Measurements from ENCODE around the gene CILP2. TPM values are rescaled to one million over a fixed set of nuclear protein-coding genes. Genes with fewer than 3 reads are reported as not detected.

CILP2 gene
- total and polyA plus RNA-seq, 9 of the 15 experiments (the other 6 are each of a cell fraction or from before 2014, with no cell fraction given): 0.04 to 0.35 (median 0.05) TPM; not detected in 2

DNA sequence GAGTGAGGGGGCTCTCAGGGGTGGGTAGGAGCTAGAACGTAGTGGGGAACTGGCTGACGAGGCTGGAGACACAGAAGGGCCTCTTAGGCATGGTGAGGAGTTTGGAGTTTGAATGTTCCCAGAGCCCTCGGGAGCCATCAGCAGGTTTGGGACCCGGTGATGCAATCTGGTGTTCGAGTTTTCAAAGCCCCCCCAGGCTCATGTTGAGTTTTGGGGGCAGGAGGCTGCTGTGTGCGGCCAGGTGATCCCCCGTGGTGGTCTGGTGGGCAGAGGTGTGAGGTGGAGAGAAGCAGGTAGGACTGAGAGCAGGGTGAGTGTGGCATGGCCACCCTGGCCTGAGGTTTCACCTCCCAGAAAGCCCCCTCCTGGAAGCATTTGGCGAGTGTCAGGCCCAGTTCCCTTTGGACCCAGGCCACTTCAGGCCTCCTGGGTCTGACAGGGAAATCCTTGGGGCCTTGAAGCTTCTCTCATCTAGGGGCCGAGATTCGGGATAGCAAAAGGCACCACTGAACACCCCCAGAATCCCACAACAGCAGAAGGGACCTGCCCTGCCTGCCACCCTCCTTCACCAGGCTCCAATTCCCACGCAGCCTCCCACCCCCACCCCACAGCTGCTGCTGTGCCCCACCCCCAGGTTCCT lies 8.2 kb upstream of the CILP2 start:
- Histone ChIP-seq H3K9ac (ENCODE audit: insufficient read depth in 1 of 2, low read depth in 2 of 2, low read length in 2 of 2) (no peak overlapping the region; a peak in 1 of 4 replicates), H3K79me2 (ENCODE audit: control insufficient read depth, insufficient read depth, low read length) (peaks cover 10% of the 10 kb centered on the region), H3K36me3 (ENCODE audit: control insufficient read depth, insufficient read depth, low read length) (peaks cover 46% of the 10 kb centered on the region), H3K9me1 (ENCODE audit: control insufficient read depth, insufficient read depth, low read length) (peaks cover 8% of the 10 kb centered on the region), H2AFZ (ENCODE audit: low read depth, low read length) (no peak overlapping the region), H3K4me1 (replicated peaks in 1 of 2; ENCODE audit: control insufficient read depth in 2 of 2, insufficient read depth in 2 of 2, low read length in 2 of 2) (peaks cover 5 to 39% of the 10 kb centered on the region in 2 experiments), H4K20me1 (replicated peaks; ENCODE audit: control insufficient read depth, insufficient read depth, low read length) (0 out of 2 replicates have a peak, but pooled peaks cover 10% of the 10 kb centered on the region), H3K9me3 (replicated peaks; ENCODE audit: control insufficient read depth, insufficient read depth, low read depth, low read length) (no peaks in the 10 kb centered on the region), H3K4me3 (no peak overlapping the region), H3K4me2 (ENCODE audit: insufficient read depth, low read length) (no peak overlapping the region), H3K27ac (ENCODE audit: extremely low read depth, low read depth, low read length) (no peak overlapping the region), H3K27me3 (ENCODE audit: control insufficient read depth in 2 of 2, insufficient read depth in 2 of 2, low read length in 2 of 2) (no peaks in the 10 kb centered on the region)
- DNase-seq (ENCODE audit: extremely low read depth in 1 of 4, low spot score in 3 of 4) (no peak), ATAC-seq (no peak), FAIRE-seq (no peak)
- CTCF ChIA-PET (ENCODE audit: low intra/inter-chr PET ratio): no interaction called here
- in situ Hi-C loops (cut with MboI) (loop anchor here (25.0 kb wide), 1 partner anchor 107 kb away; the partner anchor contains the start of genes GMIP and LPAR2), intact Hi-C loops (cut with micrococcal nuclease) (no loop called here)
- 64% methylated on average over 10 of the region's 11 CpGs for WGBS (ENCODE audit: insufficient coverage, low coverage, missing lambda C conversion rate)
- no TSS peak for BruUV-seq (replicated peaks)
- POLR2A ChIA-PET: interaction anchor here (0.5 to 1.4 kb wide), 5 partner anchors 11 to 354 kb away, joined by 3 to 5 read pairs (median 3); partner anchors contain the start of gene ZNF101
- no peak for TF ChIP-seq CEBPG (CRISPR knock-in tag; IDR thresholded peaks at IDR 0.05)
- 0 out of 4 replicates have a peak, but pooled peaks of 1 of the 2 experiments have one; percentile 6 for TF ChIP-seq CEBPG (tag; conservative IDR thresholded peaks at IDR 0.05 in 1 of 2, IDR thresholded peaks at IDR 0.05 in 1 of 2)
- TF ChIP-seq ZNF79 (CRISPR knock-in tag; IDR thresholded peaks at IDR 0.05; ENCODE audit: low read depth): no peak
- peak; percentile 25 for TF ChIP-seq POLR2A (conservative IDR thresholded peaks at IDR 0.05)
- TF ChIP-seq POLR2G (IDR thresholded peaks at IDR 0.05; ENCODE audit: low read depth, low read length): peak; percentile 65
- TF ChIP-seq ARHGAP35 (IDR thresholded peaks at IDR 0.05; ENCODE audit: partially characterized antibody): no peak
- peak; percentile 60 for TF ChIP-seq RBM22 (IDR thresholded peaks at IDR 0.05; ENCODE audit: low read depth, low read length, poor library complexity, severe bottlenecking)
- TF ChIP-seq, protein P1, sequence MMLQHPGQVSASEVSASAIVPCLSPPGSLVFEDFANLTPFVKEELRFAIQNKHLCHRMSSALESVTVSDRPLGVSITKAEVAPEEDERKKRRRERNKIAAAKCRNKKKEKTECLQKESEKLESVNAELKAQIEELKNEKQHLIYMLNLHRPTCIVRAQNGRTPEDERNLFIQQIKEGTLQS (IDR thresholded peaks at IDR 0.05): peak; percentile 72
- TF ChIP-seq, protein P1 (CRISPR knock-in tag; conservative IDR thresholded peaks at IDR 0.05): no peak
- TF ChIP-seq, protein P2, sequence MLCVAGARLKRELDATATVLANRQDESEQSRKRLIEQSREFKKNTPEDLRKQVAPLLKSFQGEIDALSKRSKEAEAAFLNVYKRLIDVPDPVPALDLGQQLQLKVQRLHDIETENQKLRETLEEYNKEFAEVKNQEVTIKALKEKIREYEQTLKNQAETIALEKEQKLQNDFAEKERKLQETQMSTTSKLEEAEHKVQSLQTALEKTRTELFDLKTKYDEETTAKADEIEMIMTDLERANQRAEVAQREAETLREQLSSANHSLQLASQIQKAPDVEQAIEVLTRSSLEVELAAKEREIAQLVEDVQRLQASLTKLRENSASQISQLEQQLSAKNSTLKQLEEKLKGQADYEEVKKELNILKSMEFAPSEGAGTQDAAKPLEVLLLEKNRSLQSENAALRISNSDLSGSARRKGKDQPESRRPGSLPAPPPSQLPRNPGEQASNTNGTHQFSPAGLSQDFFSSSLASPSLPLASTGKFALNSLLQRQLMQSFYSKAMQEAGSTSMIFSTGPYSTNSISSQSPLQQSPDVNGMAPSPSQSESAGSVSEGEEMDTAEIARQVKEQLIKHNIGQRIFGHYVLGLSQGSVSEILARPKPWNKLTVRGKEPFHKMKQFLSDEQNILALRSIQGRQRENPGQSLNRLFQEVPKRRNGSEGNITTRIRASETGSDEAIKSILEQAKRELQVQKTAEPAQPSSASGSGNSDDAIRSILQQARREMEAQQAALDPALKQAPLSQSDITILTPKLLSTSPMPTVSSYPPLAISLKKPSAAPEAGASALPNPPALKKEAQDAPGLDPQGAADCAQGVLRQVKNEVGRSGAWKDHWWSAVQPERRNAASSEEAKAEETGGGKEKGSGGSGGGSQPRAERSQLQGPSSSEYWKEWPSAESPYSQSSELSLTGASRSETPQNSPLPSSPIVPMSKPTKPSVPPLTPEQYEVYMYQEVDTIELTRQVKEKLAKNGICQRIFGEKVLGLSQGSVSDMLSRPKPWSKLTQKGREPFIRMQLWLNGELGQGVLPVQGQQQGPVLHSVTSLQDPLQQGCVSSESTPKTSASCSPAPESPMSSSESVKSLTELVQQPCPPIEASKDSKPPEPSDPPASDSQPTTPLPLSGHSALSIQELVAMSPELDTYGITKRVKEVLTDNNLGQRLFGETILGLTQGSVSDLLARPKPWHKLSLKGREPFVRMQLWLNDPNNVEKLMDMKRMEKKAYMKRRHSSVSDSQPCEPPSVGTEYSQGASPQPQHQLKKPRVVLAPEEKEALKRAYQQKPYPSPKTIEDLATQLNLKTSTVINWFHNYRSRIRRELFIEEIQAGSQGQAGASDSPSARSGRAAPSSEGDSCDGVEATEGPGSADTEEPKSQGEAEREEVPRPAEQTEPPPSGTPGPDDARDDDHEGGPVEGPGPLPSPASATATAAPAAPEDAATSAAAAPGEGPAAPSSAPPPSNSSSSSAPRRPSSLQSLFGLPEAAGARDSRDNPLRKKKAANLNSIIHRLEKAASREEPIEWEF (CRISPR knock-in tag; IDR thresholded peaks at IDR 0.05): no peak

Measured in K562 (cell line).